ENCODE data around the gene FCRLA.

Gene FCRLA

DNA sequence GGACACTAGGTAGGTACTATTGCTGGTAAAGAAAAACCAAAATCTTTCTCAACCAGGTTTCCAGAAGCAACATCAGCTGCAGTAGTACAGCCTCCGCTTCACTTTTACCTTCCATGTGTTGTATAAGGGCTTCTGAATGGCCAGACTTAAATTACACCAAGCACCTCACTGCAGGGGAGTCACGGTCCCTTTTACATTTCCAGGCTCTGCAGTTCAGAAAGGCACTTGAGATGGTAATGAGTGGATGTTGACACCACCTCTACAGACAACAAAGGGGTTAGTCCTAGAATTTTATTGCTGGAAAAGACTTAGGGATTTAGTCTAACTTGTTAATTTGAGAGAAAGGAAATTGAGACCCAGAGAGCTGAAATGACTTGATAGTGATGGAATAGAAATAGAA lies 30.6 kb downstream of the FCRLA start:
- no peak for DNase-seq (ENCODE audit: low read depth)
- H3K4me3 ChIP-seq (ENCODE audit: control insufficient read depth, low read depth, low read length), result no peak overlapping the region
- TF ChIP-seq, protein P1, sequence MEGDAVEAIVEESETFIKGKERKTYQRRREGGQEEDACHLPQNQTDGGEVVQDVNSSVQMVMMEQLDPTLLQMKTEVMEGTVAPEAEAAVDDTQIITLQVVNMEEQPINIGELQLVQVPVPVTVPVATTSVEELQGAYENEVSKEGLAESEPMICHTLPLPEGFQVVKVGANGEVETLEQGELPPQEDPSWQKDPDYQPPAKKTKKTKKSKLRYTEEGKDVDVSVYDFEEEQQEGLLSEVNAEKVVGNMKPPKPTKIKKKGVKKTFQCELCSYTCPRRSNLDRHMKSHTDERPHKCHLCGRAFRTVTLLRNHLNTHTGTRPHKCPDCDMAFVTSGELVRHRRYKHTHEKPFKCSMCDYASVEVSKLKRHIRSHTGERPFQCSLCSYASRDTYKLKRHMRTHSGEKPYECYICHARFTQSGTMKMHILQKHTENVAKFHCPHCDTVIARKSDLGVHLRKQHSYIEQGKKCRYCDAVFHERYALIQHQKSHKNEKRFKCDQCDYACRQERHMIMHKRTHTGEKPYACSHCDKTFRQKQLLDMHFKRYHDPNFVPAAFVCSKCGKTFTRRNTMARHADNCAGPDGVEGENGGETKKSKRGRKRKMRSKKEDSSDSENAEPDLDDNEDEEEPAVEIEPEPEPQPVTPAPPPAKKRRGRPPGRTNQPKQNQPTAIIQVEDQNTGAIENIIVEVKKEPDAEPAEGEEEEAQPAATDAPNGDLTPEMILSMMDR (IDR thresholded peaks at IDR 0.05; ENCODE audit: control insufficient read depth, insufficient read depth, low read depth, low read length, missing control alignments), result no peak

- TF ChIP-seq, protein P1 (IDR thresholded peaks at IDR 0.05; ENCODE audit: control insufficient read depth, insufficient read depth, low read depth, low read length, missing control alignments), result peak; percentile 75
- DNase-seq (ENCODE audit: low read depth), result no peak
- no peak overlapping the region for H3K4me3 ChIP-seq (ENCODE audit: control insufficient read depth, low read depth, low read length)
These were observed 31.7 kb downstream of the FCRLA start for GRCh38 chr1:161738627-161739287.

- H3K4me3 ChIP-seq (ENCODE audit: control insufficient read depth, low read depth, low read length), result no peak overlapping the region
- TF ChIP-seq, protein P1 (IDR thresholded peaks at IDR 0.05; ENCODE audit: control insufficient read depth, insufficient read depth, low read depth, low read length, missing control alignments), result no peak
- no peak for DNase-seq (ENCODE audit: low read depth)
These were observed 33.0 kb downstream of the FCRLA start for GRCh38 chr1:161739865-161740566.

DNA sequence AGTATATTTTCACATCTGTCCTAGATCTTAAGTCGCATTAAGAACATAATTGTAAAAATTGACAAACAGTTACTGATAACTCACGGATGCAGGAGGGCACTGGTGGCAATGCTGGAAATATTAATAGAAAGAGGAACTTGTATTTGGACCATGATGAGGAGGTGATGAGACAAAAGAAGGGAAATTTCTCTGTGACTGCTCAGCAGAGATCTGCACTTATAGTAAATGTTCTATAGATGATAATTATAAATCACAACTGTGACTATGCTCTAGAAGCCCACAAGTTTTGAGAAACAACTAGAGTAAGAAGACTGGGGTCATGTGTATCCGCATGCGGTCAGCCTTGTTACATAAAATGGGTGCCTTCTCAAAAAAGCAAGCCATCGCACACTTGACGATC lies 33.9 kb downstream of the FCRLA start:
- H3K4me3 ChIP-seq (ENCODE audit: control insufficient read depth, low read depth, low read length), result no peak overlapping the region
- TF ChIP-seq, protein P1 (IDR thresholded peaks at IDR 0.05; ENCODE audit: control insufficient read depth, insufficient read depth, low read depth, low read length, missing control alignments), result no peak
- DNase-seq (ENCODE audit: low read depth), result no peak

DNA sequence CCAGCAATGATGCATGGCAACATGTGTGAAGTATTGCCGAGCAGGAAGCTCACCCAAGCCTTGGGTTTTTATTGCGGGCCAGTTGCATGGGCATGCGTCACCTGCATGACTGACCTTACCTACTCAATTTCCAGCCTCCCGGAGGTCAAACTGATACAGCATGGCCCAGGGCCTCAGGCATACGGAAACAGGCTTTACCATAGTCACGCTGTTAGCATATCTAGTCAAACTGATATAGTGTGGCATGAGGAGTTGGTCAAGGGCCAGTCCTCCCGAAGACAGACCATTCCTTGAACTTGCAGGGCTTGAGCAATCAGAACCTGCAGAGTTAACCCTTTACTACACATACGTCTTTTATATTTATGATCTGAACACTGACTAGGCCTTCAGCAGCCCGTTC lies 36.2 kb downstream of the FCRLA start:
- H3K4me3 ChIP-seq (ENCODE audit: control insufficient read depth, low read depth, low read length), result no peak overlapping the region
- TF ChIP-seq, protein P1 (IDR thresholded peaks at IDR 0.05; ENCODE audit: control insufficient read depth, insufficient read depth, low read depth, low read length, missing control alignments), result no peak
- DNase-seq (ENCODE audit: low read depth), result no peak

GRCh38 chr1:161747801-161748200 lies 40.8 kb downstream of the FCRLA start:
- DNase-seq (ENCODE audit: low read depth), result no peak
- no peak overlapping the region for H3K4me3 ChIP-seq (ENCODE audit: control insufficient read depth, low read depth, low read length)
- TF ChIP-seq, protein P1 (IDR thresholded peaks at IDR 0.05; ENCODE audit: control insufficient read depth, insufficient read depth, low read depth, low read length, missing control alignments), result no peak
